ENCODE measurements around the gene MYMK. TPM values are rescaled to one million over a fixed set of nuclear protein-coding genes. Genes with fewer than 3 reads are reported as not detected.

MYMK gene
- total RNA-seq, 1 donor from 2014 or later: not detected

DNA sequence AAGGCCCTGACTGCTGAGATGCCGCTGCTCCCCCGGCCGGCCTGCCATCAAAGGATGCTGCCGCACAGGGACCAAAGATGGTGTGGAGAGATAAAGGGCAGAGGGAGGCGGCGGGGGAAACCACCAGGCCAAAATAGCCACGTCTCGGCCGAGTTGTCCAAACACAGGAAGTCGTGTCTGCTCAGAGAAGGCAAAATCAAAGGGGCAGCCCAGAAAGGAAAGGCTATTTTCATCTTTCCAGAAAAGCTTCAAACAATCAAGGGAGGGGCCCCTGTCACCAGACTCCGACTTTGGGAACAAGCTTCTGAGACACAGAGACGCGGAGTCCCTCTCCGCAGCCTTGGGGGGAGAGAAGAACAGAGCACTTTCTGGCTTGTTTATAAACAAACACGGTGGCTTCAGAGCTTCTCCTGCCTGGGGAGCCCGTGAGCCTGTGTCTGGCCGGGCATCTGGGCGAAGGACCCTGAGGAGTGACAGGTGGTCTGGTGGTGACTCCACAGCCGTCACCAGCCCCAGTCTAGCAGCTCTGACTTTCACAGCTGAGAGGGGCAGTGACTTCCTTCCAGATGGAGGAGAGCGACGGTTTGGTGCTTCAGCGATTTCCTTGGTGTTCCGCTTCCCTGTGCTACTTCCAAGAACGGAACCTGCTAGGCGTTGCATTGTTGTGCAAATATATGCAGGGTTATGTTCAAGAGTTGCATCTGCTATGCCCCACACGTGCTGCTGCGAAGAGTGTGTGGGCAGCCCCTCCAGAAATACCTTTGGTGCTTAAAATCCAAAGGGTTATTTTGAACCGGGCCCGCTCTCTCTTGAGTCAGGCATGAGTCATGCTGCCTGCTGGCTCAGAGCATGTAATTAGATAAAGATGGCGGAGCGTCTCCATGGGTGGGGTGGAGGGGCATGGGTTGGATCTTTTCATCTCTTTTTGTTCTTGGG lies 33.7 kb upstream of the MYMK start:
- Mint-ChIP-seq H3K4me1 (ENCODE audit: low read depth, unreplicated experiment) (peaks cover 22% of the 10 kb centered on the region), H3K36me3 (ENCODE audit: unreplicated experiment) (no peaks in the 10 kb centered on the region), H3K27me3 (ENCODE audit: unreplicated experiment) (peaks cover 24% of the 10 kb centered on the region), H3K27ac (ENCODE audit: unreplicated experiment) (peak overlapping the region; percentile 90), H3K4me3 (ENCODE audit: unreplicated experiment) (peak overlapping the region; percentile 81), H3K9me3 (ENCODE audit: unreplicated experiment) (peaks cover 15% of the 10 kb centered on the region)
- DNase-seq: peak; percentile 73
- TF ChIP-seq, protein P1, sequence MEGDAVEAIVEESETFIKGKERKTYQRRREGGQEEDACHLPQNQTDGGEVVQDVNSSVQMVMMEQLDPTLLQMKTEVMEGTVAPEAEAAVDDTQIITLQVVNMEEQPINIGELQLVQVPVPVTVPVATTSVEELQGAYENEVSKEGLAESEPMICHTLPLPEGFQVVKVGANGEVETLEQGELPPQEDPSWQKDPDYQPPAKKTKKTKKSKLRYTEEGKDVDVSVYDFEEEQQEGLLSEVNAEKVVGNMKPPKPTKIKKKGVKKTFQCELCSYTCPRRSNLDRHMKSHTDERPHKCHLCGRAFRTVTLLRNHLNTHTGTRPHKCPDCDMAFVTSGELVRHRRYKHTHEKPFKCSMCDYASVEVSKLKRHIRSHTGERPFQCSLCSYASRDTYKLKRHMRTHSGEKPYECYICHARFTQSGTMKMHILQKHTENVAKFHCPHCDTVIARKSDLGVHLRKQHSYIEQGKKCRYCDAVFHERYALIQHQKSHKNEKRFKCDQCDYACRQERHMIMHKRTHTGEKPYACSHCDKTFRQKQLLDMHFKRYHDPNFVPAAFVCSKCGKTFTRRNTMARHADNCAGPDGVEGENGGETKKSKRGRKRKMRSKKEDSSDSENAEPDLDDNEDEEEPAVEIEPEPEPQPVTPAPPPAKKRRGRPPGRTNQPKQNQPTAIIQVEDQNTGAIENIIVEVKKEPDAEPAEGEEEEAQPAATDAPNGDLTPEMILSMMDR (IDR thresholded peaks at IDR 0.05; ENCODE audit: partially characterized antibody, unreplicated experiment): no peak

DNA sequence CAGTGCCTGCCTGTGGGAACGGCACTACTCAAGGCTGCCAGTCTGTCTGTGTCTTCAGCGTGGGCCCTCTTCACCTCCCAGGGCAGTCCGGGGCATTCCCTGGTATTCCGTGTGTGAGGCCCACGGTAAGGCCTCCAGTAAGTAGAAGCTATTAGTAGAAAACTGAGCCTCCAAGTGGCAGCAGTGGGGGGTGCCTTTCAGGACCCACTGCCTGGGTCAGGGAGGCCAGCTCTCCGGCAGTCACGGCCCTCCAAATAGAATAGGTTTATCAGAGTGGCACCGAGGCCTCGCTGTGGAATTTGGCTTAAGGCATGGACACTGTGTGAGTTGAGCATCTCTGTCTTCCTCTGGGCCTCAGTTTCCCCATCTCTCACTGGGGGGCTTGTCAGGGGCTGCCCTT lies 32.8 kb upstream of the MYMK start:
- Mint-ChIP-seq H3K27me3 (ENCODE audit: unreplicated experiment) (peaks cover 18% of the 10 kb centered on the region), H3K4me1 (ENCODE audit: low read depth, unreplicated experiment) (peaks cover 17% of the 10 kb centered on the region), H3K9me3 (ENCODE audit: unreplicated experiment) (peaks cover 13% of the 10 kb centered on the region), H3K27ac (ENCODE audit: unreplicated experiment) (no peak overlapping the region), H3K4me3 (ENCODE audit: unreplicated experiment) (no peak overlapping the region), H3K36me3 (ENCODE audit: unreplicated experiment) (no peaks in the 10 kb centered on the region)
- TF ChIP-seq, protein P1 (IDR thresholded peaks at IDR 0.05; ENCODE audit: partially characterized antibody, unreplicated experiment): no peak
- no peak for DNase-seq

DNA sequence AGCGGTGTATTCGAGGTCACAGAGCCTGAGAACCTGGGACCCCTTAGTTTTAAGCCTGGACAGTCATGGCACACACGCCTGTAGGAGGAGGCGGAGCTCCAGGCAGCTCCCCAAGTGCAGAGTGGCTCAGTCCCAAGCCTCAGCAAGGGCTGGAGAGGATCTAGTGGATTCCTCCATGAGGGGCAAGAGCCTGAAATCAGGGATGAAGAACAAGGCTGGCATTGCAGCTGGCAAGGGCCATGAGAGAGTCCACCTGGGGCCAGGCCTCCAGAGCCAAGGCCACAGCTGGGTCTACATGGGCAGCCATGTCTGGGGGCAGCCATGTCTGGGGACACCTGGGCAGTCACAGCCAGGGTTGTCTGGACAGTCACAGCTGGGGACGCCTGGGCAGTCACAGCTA lies 31.6 kb upstream of the MYMK start:
- no peak overlapping the region for H3K4me3 Mint-ChIP-seq (ENCODE audit: unreplicated experiment)

DNA sequence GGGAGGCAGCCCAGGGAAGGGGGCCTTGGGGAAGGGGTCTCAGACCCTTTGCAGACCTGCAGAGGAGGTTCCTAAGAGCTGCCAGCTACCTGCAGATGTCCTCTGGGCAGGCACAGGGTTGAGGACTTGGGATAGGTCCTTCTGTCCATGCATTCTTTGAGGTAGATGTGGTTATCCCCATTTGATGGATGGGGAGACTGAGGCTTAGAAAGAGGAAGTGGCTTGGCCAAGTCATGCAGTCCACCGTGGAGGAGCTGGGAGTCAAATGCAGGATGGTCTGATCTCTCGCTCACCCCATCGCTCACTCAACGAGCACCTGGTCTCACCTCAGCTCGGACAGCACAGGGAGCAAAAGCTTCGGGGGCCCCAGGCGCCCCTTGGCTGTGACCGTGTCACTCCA lies 30.0 kb upstream of the MYMK start:
- no peaks in the 10 kb centered on the region for H3K36me3 Mint-ChIP-seq (ENCODE audit: unreplicated experiment)
- peaks cover 10% of the 10 kb centered on the region for H3K9me3 Mint-ChIP-seq (ENCODE audit: unreplicated experiment)
- H3K27ac Mint-ChIP-seq (ENCODE audit: unreplicated experiment): no peak overlapping the region
- no peak for DNase-seq
- H3K4me3 Mint-ChIP-seq (ENCODE audit: unreplicated experiment): no peak overlapping the region
- peaks cover 19% of the 10 kb centered on the region for H3K27me3 Mint-ChIP-seq (ENCODE audit: unreplicated experiment)
- H3K4me1 Mint-ChIP-seq (ENCODE audit: low read depth, unreplicated experiment): peaks cover 14% of the 10 kb centered on the region
- TF ChIP-seq, protein P1 (IDR thresholded peaks at IDR 0.05; ENCODE audit: partially characterized antibody, unreplicated experiment): no peak

More for the DNA sequence above, 31.6 kb upstream of the MYMK start:
- no peak for DNase-seq
- Mint-ChIP-seq H3K27me3 (ENCODE audit: unreplicated experiment) (peaks cover 16% of the 10 kb centered on the region), H3K27ac (ENCODE audit: unreplicated experiment) (peak overlapping the region; percentile 48), H3K4me1 (ENCODE audit: low read depth, unreplicated experiment) (peaks cover 17% of the 10 kb centered on the region), H3K36me3 (ENCODE audit: unreplicated experiment) (no peaks in the 10 kb centered on the region), H3K9me3 (ENCODE audit: unreplicated experiment) (peaks cover 10% of the 10 kb centered on the region)
- TF ChIP-seq, protein P1 (IDR thresholded peaks at IDR 0.05; ENCODE audit: partially characterized antibody, unreplicated experiment): no peak

All from glutamatergic neuron (in vitro differentiated cells).